ENCODE results near the gene SMTNL1.
"Not testable (repeated sequence)": the region's sequence is repeated elsewhere in the genome, so short reads cannot be mapped to it uniquely, and the experiment has no call there.

Gene SMTNL1

GRCh38 chr11:57511741-57512430 lies 25.5 kb upstream of the SMTNL1 start:
- no peak for DNase-seq

- no peak for DNase-seq
Observed at GRCh38 chr11:57512646-57513451, 24.5 kb upstream of the SMTNL1 start.

GRCh38 chr11:57513452-57513795 lies 24.0 kb upstream of the SMTNL1 start:
- DNase-seq = no peak

GRCh38 chr11:57513911-57514537 lies 23.4 kb upstream of the SMTNL1 start:
- peak; percentile 6 for DNase-seq

GRCh38 chr11:57514538-57515331 lies 22.7 kb upstream of the SMTNL1 start:
- DNase-seq = peak; percentile 45

- peak; percentile 19 for DNase-seq
Observed at GRCh38 chr11:57515332-57516060, 21.9 kb upstream of the SMTNL1 start, which contains the start of gene SLC43A1. SLC43A1 (minus strand) TSS chr11:57515702; CDS start chr11:57514111, 1,591 bp downstream.

GRCh38 chr11:57516061-57516443 lies 21.3 kb upstream of the SMTNL1 start:
- no peak for DNase-seq

GRCh38 chr11:57521116-57521515 lies 16.3 kb upstream of the SMTNL1 start:
- DNase-seq = no peak

- no peak for DNase-seq
Observed at GRCh38 chr11:57523419-57523818, 14.0 kb upstream of the SMTNL1 start.

- DNase-seq = peak; percentile 74
Observed at GRCh38 chr11:57527056-57527631, 10.3 kb upstream of the SMTNL1 start.

- no peak for DNase-seq
Observed at GRCh38 chr11:57529012-57529411, 8.4 kb upstream of the SMTNL1 start.

- no peak for DNase-seq
Observed at GRCh38 chr11:57530215-57530595, 7.2 kb upstream of the SMTNL1 start.

GRCh38 chr11:57530596-57531507 lies 6.5 kb upstream of the SMTNL1 start, which contains the start of gene TIMM10:
TIMM10 (minus strand) TSS chr11:57530754; CDS start chr11:57530189, 565 bp downstream.
- DNase-seq = peak; percentile 97

- not testable (repeated sequence) for DNase-seq
Observed at GRCh38 chr11:57534449-57534848, 2.9 kb upstream of the SMTNL1 start.

GRCh38 chr11:57539342-57539741 lies 1.9 kb downstream of the SMTNL1 start:
- no peak for DNase-seq

GRCh38 chr11:57541169-57541568 lies 3.8 kb downstream of the SMTNL1 start:
- DNase-seq = no peak

GRCh38 chr11:57542582-57542981 lies 5.2 kb downstream of the SMTNL1 start:
- DNase-seq = no peak

- DNase-seq = no peak
Observed at GRCh38 chr11:57543593-57543992, 6.2 kb downstream of the SMTNL1 start.

GRCh38 chr11:57544566-57544965 lies 7.2 kb downstream of the SMTNL1 start:
- no peak for DNase-seq

- no peak for DNase-seq
Observed at GRCh38 chr11:57545883-57546282, 8.5 kb downstream of the SMTNL1 start.

- no peak for DNase-seq
Observed at GRCh38 chr11:57546451-57546850, 9.1 kb downstream of the SMTNL1 start.
